ENCODE results near the gene NLRP7.
"Not testable (repeated sequence)": the region's sequence is repeated elsewhere in the genome, so short reads cannot be mapped to it uniquely, and the experiment has no call there.

NLRP7 gene

DNA sequence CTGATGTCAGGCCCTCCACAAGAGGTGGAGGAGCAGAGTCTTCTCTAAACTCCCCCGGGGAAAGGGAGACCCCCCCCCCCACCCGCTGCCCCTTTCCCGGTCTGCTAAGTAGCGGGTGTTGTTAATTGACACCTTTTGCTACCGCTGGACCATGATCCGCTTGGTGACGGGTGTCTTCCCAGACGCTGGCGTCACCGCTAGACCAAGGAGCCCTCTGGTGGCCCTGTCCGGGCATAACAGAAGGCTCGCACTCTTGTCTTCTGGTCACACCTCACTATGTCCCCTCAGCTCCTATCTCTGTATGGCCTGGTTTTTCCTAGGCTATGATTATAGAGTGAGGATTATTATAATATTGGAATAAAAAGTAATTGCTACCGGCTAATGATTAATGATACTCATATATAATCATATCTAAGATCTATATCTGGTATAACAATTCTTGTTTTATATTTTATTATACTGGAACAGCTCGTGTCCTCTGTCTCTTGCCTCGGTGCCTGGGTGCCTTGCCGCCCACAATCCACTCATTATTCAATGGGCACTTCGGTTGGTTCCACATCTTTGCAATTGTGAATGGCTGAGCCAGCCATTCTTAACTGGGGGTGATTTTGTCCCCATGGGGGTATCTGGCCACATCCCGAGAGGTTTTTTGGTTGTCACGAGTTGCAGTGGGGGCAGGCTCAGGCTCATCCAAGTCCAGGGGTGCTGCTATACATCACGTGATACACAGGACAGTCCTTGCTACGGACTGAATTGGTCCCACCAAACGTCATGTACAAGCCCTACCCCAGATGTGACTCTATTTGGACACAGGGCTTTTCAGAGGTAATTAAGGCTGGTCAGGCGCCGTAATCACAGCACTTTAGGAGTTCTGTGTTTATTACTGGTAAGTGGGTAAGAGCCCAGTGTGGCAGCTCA, 27.4 kb downstream of the NLRP7 start:
- DNase-seq (ENCODE audit: low read depth) = not testable (repeated sequence)

DNA sequence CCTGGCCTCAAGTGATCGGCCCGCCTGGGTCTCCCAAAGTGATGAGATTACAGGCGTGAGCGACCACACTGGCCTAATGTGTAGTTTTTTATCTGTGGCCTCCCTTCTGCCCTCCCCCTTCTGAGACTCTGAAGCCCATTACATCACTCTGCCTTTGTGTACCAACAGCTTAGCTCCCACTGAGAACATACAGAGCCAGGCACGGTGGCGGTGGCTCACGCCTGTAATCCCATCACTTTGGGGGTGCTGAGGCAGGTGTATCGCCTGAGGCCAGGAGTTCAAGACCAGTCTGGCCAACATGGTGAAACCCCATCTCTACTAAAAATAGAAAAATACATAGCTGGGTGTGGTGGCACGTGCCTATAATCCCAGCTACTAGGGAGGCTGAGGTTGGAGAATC, 28.8 kb downstream of the NLRP7 start:
- DNase-seq (ENCODE audit: low read depth) = no peak

DNA sequence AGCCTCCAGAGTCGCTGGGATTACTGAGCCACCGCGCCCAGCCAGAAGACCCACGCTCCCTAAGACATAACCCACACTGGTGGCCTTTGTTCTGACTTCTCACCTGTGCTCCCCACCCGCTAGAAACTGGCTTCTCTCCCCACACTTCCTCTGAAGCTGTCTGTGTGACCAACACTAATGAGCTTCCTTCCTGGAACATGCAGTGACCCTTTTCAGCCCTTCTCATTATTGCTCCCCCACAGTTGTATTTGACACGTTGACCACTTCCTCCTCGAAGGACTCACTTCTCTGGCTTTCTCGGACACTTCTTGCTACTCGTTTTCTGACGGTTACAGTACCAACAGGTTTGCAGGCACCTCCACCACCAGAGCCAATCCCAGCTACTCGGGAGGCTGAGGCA, 30.5 kb downstream of the NLRP7 start:
- DNase-seq (ENCODE audit: low read depth) = no peak

DNA sequence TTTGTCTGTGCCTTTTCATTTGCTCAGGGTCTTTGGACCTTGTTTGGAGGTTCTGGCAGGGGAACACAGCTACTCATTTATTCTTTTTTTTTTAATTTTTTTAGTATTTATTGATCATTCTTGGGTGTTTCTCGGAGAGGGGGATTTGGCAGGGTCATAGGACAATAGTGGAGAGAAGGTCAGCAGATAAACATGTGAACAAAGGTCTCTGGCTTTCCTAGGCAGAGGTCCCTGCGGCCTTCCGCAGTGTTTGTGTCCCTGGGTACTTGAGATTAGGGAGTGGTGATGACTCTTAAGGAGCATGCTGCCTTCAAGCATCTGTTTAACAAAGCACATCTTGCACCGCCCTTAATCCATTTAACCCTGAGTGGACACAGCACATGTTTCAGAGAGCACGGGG, 39.4 kb downstream of the NLRP7 start:
- not testable (repeated sequence) for DNase-seq (ENCODE audit: low read depth)

DNA sequence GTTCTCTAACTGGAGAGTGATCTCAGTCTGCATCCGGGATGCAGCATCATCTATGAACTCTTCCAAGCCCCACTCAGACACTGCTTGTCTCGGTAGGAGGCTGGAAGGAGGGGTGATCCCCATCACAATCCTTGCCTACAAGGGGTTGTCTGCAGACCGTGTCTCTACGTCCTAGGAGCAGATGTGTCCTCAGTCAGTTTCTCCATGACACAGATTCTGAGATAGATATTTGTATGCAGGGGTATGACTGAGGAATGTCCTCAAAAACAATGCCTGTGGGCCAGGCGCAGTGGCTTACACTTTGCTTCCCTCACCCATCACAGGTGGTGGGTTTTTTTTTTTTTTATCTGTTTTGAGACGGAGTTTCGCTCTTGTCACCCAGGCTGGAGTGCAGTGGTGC, 40.5 kb downstream of the NLRP7 start:
- no peak for DNase-seq (ENCODE audit: low read depth)

DNA sequence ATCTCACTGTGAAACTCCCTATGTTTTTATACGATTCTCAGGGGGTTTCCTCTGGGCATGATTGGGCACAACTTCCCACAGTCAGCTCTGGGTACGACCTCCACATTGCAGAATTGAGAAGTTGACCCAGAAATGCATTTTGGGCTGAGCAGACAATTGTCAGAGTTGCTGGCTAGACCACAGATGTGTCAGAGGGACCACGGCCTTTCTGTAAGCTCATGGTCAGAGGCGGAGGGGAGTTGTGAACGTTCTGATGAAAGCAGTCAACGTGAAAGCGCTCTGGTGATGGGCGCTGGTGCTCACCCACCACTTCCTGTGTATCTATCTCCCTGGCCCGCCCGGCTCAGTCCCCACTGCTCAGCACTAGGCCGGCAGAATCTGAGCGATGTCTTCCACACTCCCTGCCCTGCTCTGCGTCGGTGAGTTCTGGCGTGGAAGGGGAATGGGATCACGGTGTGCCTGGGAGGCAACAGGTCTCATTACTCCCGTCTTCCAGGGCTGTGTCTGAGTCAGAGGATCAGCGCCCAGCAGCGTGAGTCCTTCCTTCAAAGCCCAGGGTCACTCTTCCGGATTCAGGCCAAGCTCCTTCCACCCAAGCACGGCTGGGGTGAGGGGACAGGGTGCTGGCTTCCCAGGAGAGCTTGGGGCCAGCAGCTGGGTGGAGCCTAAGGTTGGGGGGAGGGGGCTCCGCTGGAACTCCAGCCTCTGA, 41.4 kb downstream of the NLRP7 start, which contains the start of gene NCR1:
Gene NCR1, plus strand, starts transcription at position 346 of the 709 bp plus-strand sequence. Its CDS starts 40 bp downstream, at position 386.
- DNase-seq (ENCODE audit: low read depth) = no peak

DNA sequence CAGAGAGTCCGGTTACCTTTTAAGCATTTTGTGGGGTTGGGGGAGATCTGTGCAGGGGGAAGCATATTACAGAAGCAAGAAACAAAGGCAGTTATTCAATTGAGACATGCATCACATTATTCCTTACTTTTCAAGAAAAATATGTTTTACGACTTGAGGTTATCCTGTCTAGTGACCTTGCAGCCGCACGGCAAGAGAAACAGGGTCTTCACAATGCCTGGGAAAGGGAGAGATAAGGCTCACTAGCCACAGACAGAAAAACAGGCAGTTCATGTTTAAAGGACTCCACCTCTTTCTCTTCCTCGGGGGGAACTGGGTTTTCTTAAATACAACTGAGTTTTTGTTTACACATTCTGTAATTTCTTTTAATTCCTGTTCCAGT, 41.9 kb downstream of the NLRP7 start:
- DNase-seq (ENCODE audit: low read depth) = no peak

DNA sequence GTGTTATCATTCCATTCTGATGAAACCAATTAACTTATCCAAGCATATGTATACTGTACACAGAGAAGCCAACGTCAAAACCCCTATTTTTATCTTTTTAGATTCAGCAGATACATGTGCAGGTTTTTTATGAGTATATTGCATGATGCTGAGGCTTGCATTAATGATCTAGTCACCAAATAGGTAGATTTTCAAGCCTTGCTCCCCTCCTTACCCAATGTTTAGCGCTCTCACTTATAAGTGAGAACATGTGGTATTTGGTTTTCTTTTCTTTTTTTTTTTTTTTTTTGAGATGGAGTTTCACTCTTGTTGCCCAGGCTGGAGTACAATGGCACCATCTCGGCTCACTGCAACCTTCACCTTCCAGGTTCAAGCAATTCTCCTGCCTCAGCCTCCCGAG, 43.1 kb downstream of the NLRP7 start:
- DNase-seq (ENCODE audit: low read depth) = not testable (repeated sequence)

DNA sequence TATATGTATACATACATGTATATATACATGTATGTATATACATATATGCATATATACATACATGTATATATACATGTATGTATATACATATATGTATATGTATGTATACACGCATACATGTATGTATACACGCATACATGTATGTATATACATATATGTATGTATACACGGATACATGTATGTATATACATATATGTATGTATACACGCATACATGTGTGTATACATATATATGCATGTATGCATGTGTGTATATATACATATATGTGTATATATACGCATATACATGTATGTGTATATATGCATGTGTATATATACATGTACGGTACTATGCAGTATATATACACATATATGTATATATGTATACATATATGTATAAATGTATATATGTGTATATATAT, 44.0 kb downstream of the NLRP7 start:
- no peak for DNase-seq (ENCODE audit: low read depth)

DNA sequence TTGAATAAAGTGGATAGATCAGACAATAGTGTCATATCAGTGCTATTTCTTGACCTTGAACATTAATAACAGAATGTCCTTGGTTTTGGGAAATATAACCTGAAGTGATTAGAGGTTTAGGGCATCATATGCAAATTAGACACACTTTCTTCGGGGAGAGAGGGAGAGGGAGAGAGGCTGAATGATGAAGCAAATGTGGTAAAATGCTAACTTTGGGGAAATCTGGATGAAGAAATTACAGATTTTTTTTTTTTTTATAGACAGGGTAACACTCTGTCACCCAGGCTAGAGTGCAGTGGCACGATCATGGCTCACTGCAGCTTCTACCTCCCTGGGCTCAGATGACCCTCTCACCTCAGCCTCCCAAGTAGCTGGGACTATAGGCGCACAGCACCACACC, 45.3 kb downstream of the NLRP7 start:
- DNase-seq (ENCODE audit: low read depth) = no peak

DNA sequence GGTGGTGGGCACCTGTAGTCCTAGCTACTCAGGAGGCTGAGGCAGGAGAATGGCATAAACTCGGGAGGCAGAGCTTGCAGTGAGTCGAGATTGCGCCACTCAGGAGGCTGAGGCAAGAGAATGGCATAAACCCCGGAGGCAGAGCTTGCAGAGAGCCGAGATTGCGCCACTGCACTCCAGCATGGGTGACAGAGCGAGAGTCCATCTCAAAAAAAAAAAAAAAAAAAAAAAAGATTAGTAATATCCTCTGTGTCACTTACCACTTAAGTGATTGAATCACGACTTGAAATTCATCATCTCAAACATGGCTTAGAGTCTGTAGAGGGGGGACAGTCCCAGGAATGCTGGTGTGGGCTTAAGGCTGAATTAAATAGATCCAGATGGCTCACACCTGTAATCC, 46.2 kb downstream of the NLRP7 start:
- not testable (repeated sequence) for DNase-seq (ENCODE audit: low read depth)

DNA sequence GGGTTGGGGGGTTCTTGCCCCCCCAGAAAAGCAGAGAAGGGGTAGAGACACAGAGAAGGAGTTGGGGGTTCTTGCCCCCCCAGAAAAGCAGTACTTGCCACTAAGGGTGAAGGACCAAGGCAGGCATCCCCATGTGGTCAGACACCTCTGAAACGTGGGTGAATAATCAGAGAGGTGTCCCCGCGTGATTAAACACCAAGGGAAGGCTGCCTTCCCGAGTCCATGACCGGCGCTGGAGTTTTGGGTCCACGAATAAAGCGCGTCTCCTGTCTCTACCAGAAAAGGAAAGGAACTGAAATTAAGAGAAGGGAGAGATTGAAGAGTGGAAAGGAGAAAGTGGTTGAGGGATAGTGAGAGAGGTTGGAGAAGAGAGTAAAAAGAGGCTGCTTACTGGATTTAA, 47.7 kb downstream of the NLRP7 start:
- not testable (repeated sequence) for DNase-seq (ENCODE audit: low read depth)

DNA sequence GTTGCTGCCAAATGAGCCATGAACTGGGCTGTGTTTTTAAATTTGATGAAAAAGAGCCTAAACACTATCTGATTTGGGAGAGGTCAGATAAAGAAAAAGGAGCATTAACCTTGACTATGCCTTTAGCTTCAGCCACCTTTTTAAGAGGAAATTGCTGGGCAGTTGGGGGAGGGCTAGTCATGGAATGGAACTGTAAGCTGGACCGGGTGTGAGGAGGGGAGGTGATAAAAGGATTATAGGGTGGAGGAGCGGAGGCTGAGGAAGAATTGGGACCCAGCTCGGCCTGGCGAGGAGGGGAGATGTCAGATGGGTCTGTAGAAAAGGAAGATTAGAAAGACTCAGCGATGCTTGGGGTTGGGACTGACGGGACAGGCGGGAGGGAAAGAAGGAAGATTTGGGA, 48.6 kb downstream of the NLRP7 start:
- DNase-seq (ENCODE audit: low read depth) = not testable (repeated sequence)

DNA sequence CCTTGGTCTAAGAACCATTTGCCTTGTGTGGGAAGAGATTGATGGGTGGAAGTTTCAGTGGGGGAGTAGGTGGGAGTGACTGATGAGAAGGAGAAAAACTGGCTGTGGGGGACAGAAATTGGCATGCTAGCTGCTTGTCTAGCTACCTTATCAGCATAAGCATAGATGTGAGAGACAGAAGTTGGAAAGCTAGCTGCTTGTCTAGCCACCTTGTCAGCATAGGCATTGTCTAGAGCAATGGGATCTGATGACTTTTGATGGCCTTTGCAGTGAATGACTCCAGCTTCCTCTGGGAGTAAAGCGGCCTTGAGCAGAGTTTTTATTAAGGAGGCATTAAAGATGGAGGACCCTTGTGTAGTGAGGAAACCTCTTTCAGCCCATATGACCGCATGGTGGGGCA, 51.3 kb downstream of the NLRP7 start:
- no peak for DNase-seq (ENCODE audit: low read depth)

DNA sequence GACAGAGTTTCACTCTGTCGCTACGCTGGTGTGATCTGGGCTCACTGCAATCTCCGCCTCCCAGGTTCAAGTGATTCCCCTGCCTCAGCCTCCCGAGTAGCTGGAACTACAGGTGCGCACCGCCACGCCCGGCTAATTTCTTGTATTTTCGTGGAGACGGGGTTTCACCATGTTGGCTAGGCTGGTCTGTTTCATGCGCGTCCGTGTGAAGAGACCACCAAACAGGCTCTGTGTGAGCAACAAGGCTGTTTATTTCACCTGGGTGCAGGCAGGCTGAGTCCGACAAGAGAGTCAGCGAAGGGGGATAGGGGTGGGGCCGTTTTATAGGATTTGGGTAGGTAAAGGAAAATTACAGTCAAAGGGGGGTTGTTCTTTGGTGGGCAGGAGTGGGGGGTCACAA, 53.2 kb downstream of the NLRP7 start:
- not testable (repeated sequence) for DNase-seq (ENCODE audit: low read depth)

DNA sequence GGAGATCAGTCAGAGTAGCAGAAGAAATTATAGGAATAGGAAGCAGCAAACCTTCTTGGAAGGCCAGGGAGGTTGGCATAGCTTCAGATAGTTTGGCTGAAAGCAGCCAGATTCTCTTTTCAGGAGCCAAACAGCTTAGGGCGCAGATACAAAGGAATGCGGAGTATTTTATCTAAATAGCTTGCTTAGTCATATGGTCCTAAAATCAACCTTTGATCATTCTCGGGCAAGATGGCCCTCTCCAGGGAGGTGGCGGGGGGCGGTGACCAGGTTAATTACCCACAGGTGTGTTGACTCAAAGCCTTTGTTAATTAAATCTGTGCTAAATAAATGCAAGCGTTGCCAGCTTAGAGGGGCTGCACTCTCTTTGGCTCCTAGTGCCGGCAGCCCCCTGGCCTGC, 53.9 kb downstream of the NLRP7 start:
- DNase-seq (ENCODE audit: low read depth) = no peak

DNA sequence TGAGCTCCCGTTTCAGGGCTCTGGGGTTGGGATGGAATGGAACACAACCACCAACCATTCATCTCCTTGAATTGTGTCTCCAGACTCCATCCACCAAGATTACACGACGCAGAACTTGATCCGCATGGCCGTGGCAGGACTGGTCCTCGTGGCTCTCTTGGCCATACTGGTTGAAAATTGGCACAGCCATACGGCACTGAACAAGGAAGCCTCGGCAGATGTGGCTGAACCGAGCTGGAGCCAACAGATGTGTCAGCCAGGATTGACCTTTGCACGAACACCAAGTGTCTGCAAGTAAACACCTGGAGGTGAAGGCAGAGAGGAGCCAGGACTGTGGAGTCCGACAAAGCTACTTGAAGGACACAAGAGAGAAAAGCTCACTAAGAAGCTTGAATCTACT, 57.8 kb downstream of the NLRP7 start:
- DNase-seq (ENCODE audit: low read depth) = no peak

DNA sequence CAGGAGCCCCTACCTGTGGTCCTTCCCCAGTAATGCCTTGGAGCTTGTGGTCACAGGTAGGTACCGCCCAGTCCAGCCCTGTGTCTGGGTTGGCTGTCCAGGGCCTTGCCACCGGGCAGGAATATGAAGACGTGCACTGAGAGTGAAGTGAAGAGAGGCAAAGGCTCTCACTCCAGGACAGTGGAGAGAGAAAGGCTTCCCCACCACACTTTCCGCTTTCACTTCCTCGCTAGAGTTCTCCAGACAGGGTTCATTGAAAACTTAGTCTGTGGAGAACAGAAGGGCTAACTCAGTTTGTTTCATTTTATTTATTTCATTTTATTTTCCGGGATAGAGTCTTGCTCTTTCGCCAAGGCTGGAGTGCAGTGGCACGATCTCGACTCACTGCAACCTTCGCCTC, 59.1 kb downstream of the NLRP7 start:
- no peak for DNase-seq (ENCODE audit: low read depth)

DNA sequence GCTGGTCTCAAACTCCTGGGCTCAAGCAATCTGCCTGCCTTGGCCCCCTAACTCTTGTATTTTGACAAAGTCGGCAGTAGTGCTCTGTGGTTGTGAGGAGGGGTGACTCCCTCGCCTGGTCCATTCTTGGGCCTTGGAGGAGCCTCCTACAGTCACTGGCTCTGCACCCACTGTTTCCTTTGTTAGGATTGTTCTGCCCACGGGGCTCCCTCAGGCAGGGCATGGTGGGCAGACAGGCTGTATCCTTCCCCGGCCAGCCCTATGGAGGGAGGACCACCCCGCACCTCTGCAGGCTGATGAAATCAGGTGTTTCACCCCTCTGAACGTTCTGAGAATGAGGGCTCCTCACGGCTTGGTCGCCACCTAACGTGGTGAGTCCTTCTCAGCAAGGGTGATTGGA, 64.1 kb downstream of the NLRP7 start:
- DNase-seq (ENCODE audit: low read depth) = no peak

DNA sequence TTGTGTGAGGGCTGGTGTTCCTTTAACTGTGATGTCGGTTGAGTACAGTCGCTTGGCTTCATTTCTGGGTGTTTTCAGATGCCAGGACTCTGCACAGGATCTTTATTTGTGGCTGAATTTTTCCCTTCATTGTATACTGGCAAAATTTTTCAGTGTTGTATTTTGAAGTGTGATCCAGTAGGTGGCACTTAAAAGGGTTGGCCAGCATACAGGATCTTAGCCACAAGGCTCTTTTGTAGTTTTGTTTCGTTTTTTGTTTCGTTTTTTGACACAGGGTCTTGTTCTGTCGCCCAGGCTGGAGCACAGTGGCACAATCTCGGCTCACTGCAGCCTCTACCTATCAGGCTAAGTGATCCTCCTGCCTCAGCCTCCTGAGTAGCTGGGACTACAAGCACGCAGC, 64.6 kb downstream of the NLRP7 start:
- no peak for DNase-seq (ENCODE audit: low read depth)

DNA sequence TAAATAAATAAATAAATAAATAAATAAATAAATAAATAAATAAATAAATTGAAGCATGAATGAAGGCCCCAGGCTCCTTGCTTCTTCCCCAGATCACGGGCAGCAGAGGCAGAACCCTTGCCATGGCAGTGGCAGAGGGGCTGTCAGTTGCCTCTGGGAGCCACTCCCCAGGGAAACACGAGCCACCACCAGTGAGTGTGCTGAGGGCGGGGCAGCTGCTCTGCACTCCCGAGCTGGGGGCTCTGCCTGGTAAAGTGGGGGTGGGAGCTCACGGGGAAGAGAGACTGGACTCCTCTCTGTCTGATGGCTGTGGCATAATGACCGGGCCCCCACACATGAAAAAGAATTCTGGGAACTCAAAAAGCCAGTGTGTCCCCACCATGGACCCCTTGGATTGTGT, 65.4 kb downstream of the NLRP7 start:
- DNase-seq (ENCODE audit: low read depth) = no peak

DNA sequence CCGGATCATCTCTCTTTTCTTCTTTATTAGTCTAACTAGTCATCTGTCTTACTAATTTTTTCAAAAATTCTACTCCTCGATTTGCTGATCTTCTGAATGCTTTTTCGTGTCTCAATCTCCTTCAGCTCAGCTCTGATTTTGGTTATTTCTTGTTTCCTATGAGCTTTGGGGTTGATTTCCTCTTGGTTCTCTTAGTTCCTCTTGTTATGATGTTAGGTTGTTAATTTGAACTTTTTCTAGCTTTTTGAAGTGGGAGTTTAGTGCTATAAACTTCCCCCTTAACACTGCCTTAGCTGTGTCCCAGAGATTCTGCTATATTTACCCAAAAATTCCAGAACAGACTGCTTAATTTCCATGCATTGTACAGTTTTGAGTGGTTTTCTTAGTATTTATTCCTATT, 69.9 kb downstream of the NLRP7 start:
- DNase-seq (ENCODE audit: low read depth) = no peak

DNA sequence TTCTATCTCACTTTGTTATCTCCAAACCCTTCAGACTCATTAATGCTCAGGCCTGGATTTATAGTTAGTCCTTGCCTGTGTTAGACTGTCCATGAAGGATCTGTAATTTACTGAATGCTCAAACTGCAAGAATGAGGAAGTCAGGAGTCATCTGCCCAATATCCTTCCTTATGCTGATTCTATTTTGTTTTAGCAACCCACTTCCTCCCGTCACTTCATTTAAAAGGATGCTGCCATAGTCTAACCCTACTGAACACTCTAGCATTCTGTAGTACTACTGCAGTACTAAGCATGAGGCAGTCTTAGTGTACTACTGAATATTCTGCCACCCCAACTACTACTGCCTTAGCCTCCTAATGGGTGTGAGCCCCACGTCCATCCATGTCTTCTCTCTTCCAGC, 71.8 kb downstream of the NLRP7 start:
- DNase-seq (ENCODE audit: low read depth) = no peak

Data from stimulated activated CD8-positive, alpha-beta memory T cell treated with anti-CD3 and anti-CD28 coated beads, Interleukin-7, amount 100 ng/mL, for 24 hours (primary cell).